ENCODE measurements around the gene PHC3. TPM values are rescaled to one million over a fixed set of nuclear protein-coding genes. Genes with fewer than 3 reads are reported as not detected.

PHC3 gene
- total and polyA plus RNA-seq, 2 of the 13 experiments (the other 11 are each of a cell fraction or from before 2014, with no cell fraction given) = 24.1 to 49.0 TPM

GRCh38 chr3:170221924-170222646 lies 40.6 kb upstream of the PHC3 start, which contains the start of gene PRKCI (continued):
- TF ChIP-seq ATAD3A (CRISPR knock-in tag; IDR thresholded peaks at IDR 0.05) (no peak), ZBTB34 (CRISPR knock-in tag; IDR thresholded peaks at IDR 0.05) (no peak; the same call in 1 of the 2 replicates), ZNF326 (CRISPR knock-in tag; IDR thresholded peaks at IDR 0.05; ENCODE audit: borderline replicate concordance) (no peak), ZNF138 (CRISPR knock-in tag; IDR thresholded peaks at IDR 0.05; ENCODE audit: low read depth) (no peak), ZNF644 (CRISPR knock-in tag; IDR thresholded peaks at IDR 0.05; ENCODE audit: low read depth) (no peak), ZMYM2 (CRISPR knock-in tag; IDR thresholded peaks at IDR 0.05) (no peak), SP1 (IDR thresholded peaks at IDR 0.05) (no peak), SP1 (CRISPR knock-in tag; IDR thresholded peaks at IDR 0.05) (peak; percentile 67), U2AF2 (IDR thresholded peaks at IDR 0.05; ENCODE audit: low read depth, low read length) (no peak), ZNF136 (CRISPR knock-in tag; IDR thresholded peaks at IDR 0.05; ENCODE audit: low read depth) (no peak), ZNF746 (CRISPR knock-in tag; IDR thresholded peaks at IDR 0.05) (0 out of 2 replicates have a peak, but pooled peaks have one; percentile 33), ARID2 (CRISPR knock-in tag; IDR thresholded peaks at IDR 0.05; ENCODE audit: borderline replicate concordance) (peak; percentile 88; the same call in 1 of the 2 replicates), SP4 (CRISPR knock-in tag; IDR thresholded peaks at IDR 0.05) (peak; percentile 77; the same call in 1 of the 2 replicates), ZSCAN31 (CRISPR knock-in tag; IDR thresholded peaks at IDR 0.05; ENCODE audit: low read depth) (peak; percentile 61; the same call in 1 of the 2 replicates), E2F5 (CRISPR knock-in tag; conservative IDR thresholded peaks at IDR 0.05) (no peak; the same call in 1 of the 2 replicates), ZNF772 (CRISPR knock-in tag; IDR thresholded peaks at IDR 0.05) (peak; percentile 10; the same call in 1 of the 2 replicates), TIGD3 (CRISPR knock-in tag; IDR thresholded peaks at IDR 0.05; ENCODE audit: borderline replicate concordance) (no peak), CBX1 (IDR thresholded peaks at IDR 0.05; ENCODE audit: low read depth) (no peak), SMC3 (IDR thresholded peaks at IDR 0.05; ENCODE audit: low read length) (no peak), MAFK (conservative IDR thresholded peaks at IDR 0.05 in 1 of 2, IDR thresholded peaks at IDR 0.05 in 1 of 2; ENCODE audit: low read length in 2 of 2) (no peak), HNRNPK (IDR thresholded peaks at IDR 0.05; ENCODE audit: low read depth, low read length, poor library complexity, severe bottlenecking) (no peak), GPN1 (CRISPR knock-in tag; IDR thresholded peaks at IDR 0.05; ENCODE audit: borderline replicate concordance) (no peak), ZNF574 (CRISPR knock-in tag; IDR thresholded peaks at IDR 0.05) (peak; percentile 73; the same call in 1 of the 2 replicates), ZNF577 (CRISPR knock-in tag; IDR thresholded peaks at IDR 0.05; ENCODE audit: borderline replicate concordance, low read depth) (no peak)
